ENCODE data around the gene BAIAP3. TPM values are rescaled to one million over a fixed set of nuclear protein-coding genes. Genes with fewer than 3 reads are reported as not detected.

BAIAP3 gene
- total and polyA plus RNA-seq, 4 donors: 4.5 to 46.6 (median 11.9) TPM

DNA sequence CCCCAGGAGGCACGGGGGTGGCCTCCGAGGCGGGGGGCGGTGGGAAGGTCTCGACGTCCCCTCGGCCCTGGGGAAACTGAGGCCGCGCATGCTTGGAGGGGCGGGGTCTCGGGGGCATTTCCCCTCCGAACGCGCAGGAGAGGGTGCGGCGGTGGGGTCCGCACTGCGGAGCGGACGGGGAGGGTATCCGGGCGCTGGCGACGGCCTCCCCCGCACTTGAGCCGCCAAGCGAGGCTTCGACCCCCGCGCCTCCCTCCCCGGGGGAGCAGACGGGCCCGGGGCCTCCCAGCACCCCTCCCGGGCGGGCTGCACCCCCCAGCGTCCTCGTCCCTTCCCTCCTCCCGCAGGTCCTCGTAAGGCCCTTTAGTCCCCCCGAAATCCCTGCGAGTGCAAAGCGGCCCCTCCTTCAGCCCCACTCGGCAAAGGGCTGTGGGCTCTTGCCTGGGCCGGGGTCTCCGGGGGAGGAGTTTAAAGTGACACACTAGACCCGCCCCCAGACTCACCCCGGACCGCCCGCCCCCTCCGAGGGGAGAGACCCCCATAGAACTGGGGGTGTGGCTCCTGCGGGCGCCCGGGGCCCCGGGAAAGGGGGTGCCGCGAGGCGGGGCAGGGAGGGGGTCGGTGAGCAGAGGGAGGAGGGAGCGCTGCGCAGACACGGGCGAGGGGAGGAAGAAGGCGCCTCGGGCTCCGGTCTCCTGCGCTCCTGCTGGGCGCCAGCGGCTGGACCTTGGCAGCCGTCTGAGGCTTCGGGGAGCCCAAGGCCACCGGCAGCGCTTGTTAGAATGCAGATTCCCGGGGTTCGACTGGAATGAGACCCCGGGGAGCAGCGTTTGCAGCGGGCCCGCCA, 632 bp downstream of the BAIAP3 start:
- Histone ChIP-seq H3K27ac (ENCODE audit: low read depth in 1 of 2, low read length in 1 of 2) (no peak overlapping the region), H3K27me3 (ENCODE audit: control insufficient read depth in 3 of 3, insufficient read depth in 3 of 3, low read length in 2 of 3) (peaks cover 0 to 41% (median 22%) of the 10 kb centered on the region in 3 donors), H3K4me1 (ENCODE audit: control insufficient read depth in 5 of 5, insufficient read depth in 5 of 5, low read length in 5 of 5) (peaks cover 0 to 18% (median 14%) of the 10 kb centered on the region in 5 donors), H3K9ac (ENCODE audit: insufficient read depth in 1 of 2, low read length in 2 of 2) (no peak overlapping the region), H3K9me3 (ENCODE audit: control insufficient read depth in 4 of 4, insufficient read depth in 3 of 4, low read length in 3 of 4) (peaks cover 0 to 3% (median 0%) of the 10 kb centered on the region in 4 donors), H3K36me3 (ENCODE audit: control insufficient read depth in 4 of 4, insufficient read depth in 4 of 4, low read length in 4 of 4) (no peaks in the 10 kb centered on the region), H3K4me3 (peak overlapping the region; percentile 12)
- ATAC-seq (ENCODE audit: insufficient read depth, low FRiP score) (no peak), DNase-seq (no peak)
- WGBS, 2 donors: 2 to 3% methylated on average over 49 to 78 of the region's 78 CpGs
- TF ChIP-seq, protein P1, sequence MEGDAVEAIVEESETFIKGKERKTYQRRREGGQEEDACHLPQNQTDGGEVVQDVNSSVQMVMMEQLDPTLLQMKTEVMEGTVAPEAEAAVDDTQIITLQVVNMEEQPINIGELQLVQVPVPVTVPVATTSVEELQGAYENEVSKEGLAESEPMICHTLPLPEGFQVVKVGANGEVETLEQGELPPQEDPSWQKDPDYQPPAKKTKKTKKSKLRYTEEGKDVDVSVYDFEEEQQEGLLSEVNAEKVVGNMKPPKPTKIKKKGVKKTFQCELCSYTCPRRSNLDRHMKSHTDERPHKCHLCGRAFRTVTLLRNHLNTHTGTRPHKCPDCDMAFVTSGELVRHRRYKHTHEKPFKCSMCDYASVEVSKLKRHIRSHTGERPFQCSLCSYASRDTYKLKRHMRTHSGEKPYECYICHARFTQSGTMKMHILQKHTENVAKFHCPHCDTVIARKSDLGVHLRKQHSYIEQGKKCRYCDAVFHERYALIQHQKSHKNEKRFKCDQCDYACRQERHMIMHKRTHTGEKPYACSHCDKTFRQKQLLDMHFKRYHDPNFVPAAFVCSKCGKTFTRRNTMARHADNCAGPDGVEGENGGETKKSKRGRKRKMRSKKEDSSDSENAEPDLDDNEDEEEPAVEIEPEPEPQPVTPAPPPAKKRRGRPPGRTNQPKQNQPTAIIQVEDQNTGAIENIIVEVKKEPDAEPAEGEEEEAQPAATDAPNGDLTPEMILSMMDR (IDR thresholded peaks at IDR 0.05; ENCODE audit: control extremely low read depth, extremely low read depth): no peak

GRCh38 chr16:1334739-1335138, 1.3 kb downstream of the BAIAP3 start:
- Histone ChIP-seq H3K27me3 (ENCODE audit: control insufficient read depth in 3 of 3, insufficient read depth in 3 of 3, low read length in 2 of 3) (peaks cover 0 to 41% (median 22%) of the 10 kb centered on the region in 3 donors), H3K4me1 (ENCODE audit: control insufficient read depth in 5 of 5, insufficient read depth in 5 of 5, low read length in 5 of 5) (peaks cover 0 to 18% (median 14%) of the 10 kb centered on the region in 5 donors), H3K27ac (ENCODE audit: low read depth in 1 of 2, low read length in 1 of 2) (no peak overlapping the region), H3K4me3 (no peak overlapping the region), H3K36me3 (ENCODE audit: control insufficient read depth in 4 of 4, insufficient read depth in 4 of 4, low read length in 4 of 4) (no peaks in the 10 kb centered on the region), H3K9ac (ENCODE audit: insufficient read depth in 1 of 2, low read length in 2 of 2) (no peak overlapping the region), H3K9me3 (ENCODE audit: control insufficient read depth in 4 of 4, insufficient read depth in 3 of 4, low read length in 3 of 4) (peaks cover 0 to 3% (median 0%) of the 10 kb centered on the region in 4 donors)
- DNase-seq (no peak), ATAC-seq (ENCODE audit: insufficient read depth, low FRiP score) (no peak)
- WGBS, 2 donors: 40 to 41% methylated on average over 9 of the region's 9 CpGs
- TF ChIP-seq, protein P1 (IDR thresholded peaks at IDR 0.05; ENCODE audit: control extremely low read depth, extremely low read depth): no peak

DNA sequence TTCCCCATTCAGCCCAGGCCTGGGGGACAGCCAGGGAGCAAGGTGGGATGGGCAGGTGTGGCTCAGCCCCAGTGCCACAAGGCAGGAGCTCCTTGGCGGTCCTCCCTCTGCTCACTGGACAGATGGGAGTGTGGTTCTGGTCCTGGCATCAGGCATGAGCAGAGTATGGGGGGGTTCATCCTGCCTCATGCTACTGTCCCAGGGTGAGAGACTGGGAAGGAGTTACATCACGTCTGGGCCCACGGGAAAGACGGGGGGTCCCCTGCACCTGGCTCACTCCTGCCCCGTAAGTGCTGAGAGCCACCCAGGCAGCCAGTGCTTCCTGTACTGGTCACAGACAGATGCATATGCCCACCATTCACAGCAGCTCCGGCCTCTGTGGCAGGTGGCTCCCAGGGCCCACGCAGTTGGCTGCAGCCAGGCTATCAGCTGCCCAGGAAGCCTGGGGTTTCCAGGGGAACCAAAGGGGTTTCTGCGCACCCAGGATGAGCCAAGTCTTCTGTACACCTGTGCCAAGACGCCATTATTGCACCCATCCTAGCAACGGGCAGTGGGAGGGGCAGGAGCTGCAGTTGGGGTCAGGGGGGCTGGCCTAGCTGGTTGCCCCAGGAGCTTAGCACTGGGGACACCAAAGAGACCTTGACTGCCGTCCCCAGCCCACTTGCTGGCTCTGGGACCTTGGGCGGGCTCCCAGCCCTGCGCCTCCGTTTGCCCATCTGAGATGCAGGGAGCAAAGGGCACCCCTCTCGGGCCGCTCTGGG, 1.9 kb downstream of the BAIAP3 start:
- no peaks in the 10 kb centered on the region for H3K36me3 ChIP-seq (ENCODE audit: control insufficient read depth in 4 of 4, insufficient read depth in 4 of 4, low read length in 4 of 4)
- WGBS, 2 donors: 52 to 54% methylated on average over 16 of the region's 16 CpGs
- TF ChIP-seq, protein P1 (IDR thresholded peaks at IDR 0.05; ENCODE audit: control extremely low read depth, extremely low read depth): no peak
- DNase-seq (no peak), ATAC-seq (ENCODE audit: insufficient read depth, low FRiP score) (no peak)
- H3K27ac ChIP-seq (ENCODE audit: low read depth in 1 of 2, low read length in 1 of 2): no peak overlapping the region
- peaks cover 0 to 2% (median 0%) of the 10 kb centered on the region in 4 donors for H3K9me3 ChIP-seq (ENCODE audit: control insufficient read depth in 4 of 4, insufficient read depth in 3 of 4, low read length in 3 of 4)
- no peak overlapping the region for H3K4me3 ChIP-seq
- peaks cover 0 to 41% (median 22%) of the 10 kb centered on the region in 3 donors for H3K27me3 ChIP-seq (ENCODE audit: control insufficient read depth in 3 of 3, insufficient read depth in 3 of 3, low read length in 2 of 3)
- peaks cover 0 to 18% (median 14%) of the 10 kb centered on the region in 5 donors for H3K4me1 ChIP-seq (ENCODE audit: control insufficient read depth in 5 of 5, insufficient read depth in 5 of 5, low read length in 5 of 5)
- H3K9ac ChIP-seq (ENCODE audit: insufficient read depth in 1 of 2, low read length in 2 of 2): no peak overlapping the region
